A673 (cell line): ENCODE data around the gene ERP27. TPM values are rescaled to one million over a fixed set of nuclear protein-coding genes. Genes with fewer than 3 reads are reported as not detected.
A peak's percentile ranks its signal among the peaks of the same experiment; 100 is the strongest.

Experiments
- BruUV-seq: library from RNA; stranded (reverse); fragments of 400-500 nt; replicated peaks from 2 replicates; lab custom pipeline; 2021; lab: Mats Ljungman, UMichigan
- CTCF ChIA-PET: fragments of 300-600 bp; sonication (Branson Sonifier 250); formaldehyde crosslinking; loops from one replicate; lab custom pipeline; 2022; ENCODE audit warnings: antibody characterized with exemption; lab: Charles Lee
- POLR2A ChIA-PET: fragments of 300-600 bp; sonication (Branson Sonifier 250); formaldehyde crosslinking; loops from one replicate; lab custom pipeline; 2022; ENCODE audit warnings: antibody characterized with exemption; ENCODE audit not compliant: low non-redundant PET; lab: Charles Lee
- DNase-seq: peaks from one replicate; pipeline ENCODE4 v3.0.0-alpha.2; 2015; ENCODE audit warnings: low spot score
- H3K27ac ChIP-seq: fragments of 200-600 bp; sonication (generic); 2 replicates; pipeline ENCODE4 v1.5.1; 2016; ENCODE audit warnings: mixed run types, low read depth, mild to moderate bottlenecking, mixed read lengths, antibody characterized with exemption, low read length; ENCODE audit not compliant: poor library complexity, severe bottlenecking
- H3K27me3 ChIP-seq: fragments of 200-600 bp; sonication (generic); replicated peaks from 2 replicates; pipeline ENCODE4 v1.6.1; 2017; ENCODE audit warnings: mixed run types, low read depth, mild to moderate bottlenecking, mixed read lengths, antibody characterized with exemption, low read length; ENCODE audit not compliant: insufficient read depth, poor library complexity
- H3K36me3 ChIP-seq: fragments of 200-600 bp; sonication (generic); 2 replicates; pipeline ENCODE4 v1.6.1; 2016; ENCODE audit warnings: mixed run types, mild to moderate bottlenecking, mixed read lengths, antibody characterized with exemption, low read length; ENCODE audit not compliant: insufficient read depth, poor library complexity, severe bottlenecking
- H3K4me1 ChIP-seq: fragments of 200-600 bp; sonication (generic); 2 replicates; pipeline ENCODE4 v1.6.1; 2017; ENCODE audit warnings: mixed run types, mild to moderate bottlenecking, mixed read lengths, antibody characterized with exemption, low read length; ENCODE audit not compliant: insufficient read depth, poor library complexity, severe bottlenecking
- H3K4me3 ChIP-seq: fragments of 200-600 bp; sonication (generic); 2 replicates; pipeline ENCODE4 v1.5.1; 2016; ENCODE audit warnings: low read depth, mixed run types, mild to moderate bottlenecking, mixed read lengths, low read length; ENCODE audit not compliant: poor library complexity, severe bottlenecking
- H3K9me3 ChIP-seq: fragments of 200-600 bp; sonication (generic); 2 replicates; pipeline ENCODE4 v1.6.1; 2016; ENCODE audit warnings: mixed run types, low read depth, mild to moderate bottlenecking, mixed read lengths, antibody characterized with exemption, low read length; ENCODE audit not compliant: poor library complexity, severe bottlenecking
- CTCF ChIP-seq: fragments of 300-800, 200-600 bp; sonication (generic); conservative IDR thresholded peaks from 2 replicates; pipeline ENCODE4 v1.5.1; 2017; ENCODE audit warnings: low read depth, mild to moderate bottlenecking, antibody characterized with exemption, low read length, moderate library complexity, mixed read lengths
- EZH2 ChIP-seq: fragments of 200-600 bp; sonication (generic); IDR thresholded peaks from 2 replicates; pipeline ENCODE4 v1.6.1; 2017; ENCODE audit warnings: borderline replicate concordance, low read depth, mild to moderate bottlenecking, mixed read lengths, antibody characterized with exemption, low read length; ENCODE audit not compliant: poor library complexity, severe bottlenecking
- intact Hi-C: fragments of 100-400 bp; cut with micrococcal nuclease; formaldehyde crosslinking; loops from one replicate; pipeline ENCODE4 v1.10.0; 2022; ENCODE audit not compliant: unreplicated experiment
- total RNA-seq: library from RNA; stranded (reverse); gene quantifications from 2 replicates; pipeline ENCODE4 v1.2.3, GENCODE V29; 2021

ERP27 gene
- total RNA-seq, 1 experiment from 2014 or later = not detected

GRCh38 chr12:14962797-14963196 is 24.5 kb upstream of the ERP27 start:
- TF ChIP-seq EZH2 = no peak
- TF ChIP-seq CTCF = no peak
- POLR2A ChIA-PET = no interaction called here
- BruUV-seq = no TSS peak
- Histone ChIP-seq H3K4me1 (peaks cover 38% of the 10 kb centered on the region), H3K9me3 (no peaks in the 10 kb centered on the region), H3K36me3 (no peaks in the 10 kb centered on the region), H3K4me3 (no peak overlapping the region), H3K27me3 (no peaks in the 10 kb centered on the region), H3K27ac (no peak overlapping the region)
- no peak for DNase-seq
- CTCF ChIA-PET = no interaction called here
- intact Hi-C loops = no loop called here

GRCh38 chr12:14962153-14962539 is 23.8 kb upstream of the ERP27 start:
- Histone ChIP-seq H3K4me3 (peak overlapping the region; percentile 43), H3K27me3 (no peaks in the 10 kb centered on the region), H3K36me3 (no peaks in the 10 kb centered on the region), H3K9me3 (no peaks in the 10 kb centered on the region), H3K4me1 (peaks cover 45% of the 10 kb centered on the region), H3K27ac (peak overlapping the region; percentile 78)
- DNase-seq = no peak
- intact Hi-C loops = no loop called here
- TF ChIP-seq CTCF (no peak), EZH2 (no peak)
- no TSS peak for BruUV-seq
- CTCF ChIA-PET = no interaction called here
- POLR2A ChIA-PET = no interaction called here

- TF ChIP-seq CTCF = no peak
- no peak for TF ChIP-seq EZH2
- H3K36me3 ChIP-seq = no peaks in the 10 kb centered on the region
- no peaks in the 10 kb centered on the region for H3K9me3 ChIP-seq
- ChIA-PET CTCF (no interaction called here), POLR2A (interaction anchor here (0.6 kb wide), 1 partner anchor 22 kb away, joined by 12 read pairs; no protein-coding TSS in a partner anchor)
- peak within 1 kb of the TSS; percentile 78 for H3K27ac ChIP-seq
- peak within 1 kb of the TSS; percentile 43 for H3K4me3 ChIP-seq
- intact Hi-C loops = no loop called here
- peak; percentile 86 for DNase-seq
- H3K27me3 ChIP-seq = no peaks in the 10 kb centered on the region
- peaks cover 49% of the 10 kb centered on the region for H3K4me1 ChIP-seq
- no TSS peak for BruUV-seq
Observed at GRCh38 chr12:14961466-14962152, 23.3 kb upstream of the ERP27 start, which contains the start of gene ARHGDIB. Gene ARHGDIB, minus strand, starts transcription at chr12:14961601. Its CDS starts 10,889 bp downstream, at chr12:14950712.
